ENCODE data around the gene CCNL1. TPM values are rescaled to one million over a fixed set of nuclear protein-coding genes. Genes with fewer than 3 reads are reported as not detected.

CCNL1 gene
- total and polyA plus RNA-seq, 2 donors (not counting 3 experiments of a cell fraction or from before 2014, with no cell fraction given): 119 to 137 TPM

DNA sequence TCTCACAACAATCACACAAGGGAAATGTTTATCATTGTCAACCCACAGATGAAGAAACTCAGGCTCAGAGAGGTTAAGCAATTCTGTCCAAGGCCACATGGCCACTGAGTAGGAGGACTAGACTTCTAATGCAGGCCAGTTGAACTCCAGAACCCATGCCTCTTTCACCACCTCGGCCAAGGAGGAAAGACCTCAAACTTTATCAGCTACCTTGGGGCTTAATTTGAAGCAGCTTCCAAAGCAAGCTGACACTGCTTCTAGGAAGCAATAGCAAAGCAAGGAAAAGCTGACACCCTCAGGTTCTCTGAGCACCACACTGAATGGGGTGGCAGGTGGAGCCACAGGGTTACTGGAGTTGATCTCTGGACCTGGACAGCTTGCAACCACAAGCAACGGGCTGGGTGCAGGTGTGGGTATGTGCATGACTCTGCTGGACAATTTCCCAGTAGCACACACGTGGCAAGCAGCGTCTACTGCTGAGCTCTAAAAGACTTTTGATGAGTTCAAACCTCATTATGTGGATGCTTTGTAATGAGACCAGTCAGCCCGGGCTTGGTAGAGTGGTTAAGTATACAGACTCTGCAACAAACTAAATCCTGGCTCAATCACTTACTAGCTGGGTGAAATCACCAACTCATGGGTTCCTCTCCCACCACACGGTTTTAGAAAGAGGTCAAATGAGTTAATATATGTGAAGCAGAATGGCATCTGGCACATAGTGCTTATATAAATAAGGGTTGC lies 23.1 kb downstream of the CCNL1 start:
- Histone ChIP-seq H2AFZ (ENCODE audit: low read depth, low read length) (no peak overlapping the region), H3K4me3 (replicated peaks in 1 of 3; ENCODE audit: insufficient read depth in 1 of 3, low read depth in 1 of 3, low read length in 3 of 3) (no peak overlapping the region), H3K27ac (ENCODE audit: insufficient read depth, low read depth, low read length) (no peak overlapping the region), H3K9ac (replicated peaks; ENCODE audit: extremely low read depth, insufficient read depth, low read length) (no peak overlapping the region), H3K4me2 (ENCODE audit: insufficient read depth, low read length) (no peak overlapping the region), H3K27me3 (ENCODE audit: control insufficient read depth in 2 of 2, insufficient read depth in 2 of 2, low read length in 2 of 2) (no peaks in the 10 kb centered on the region), H3K79me2 (ENCODE audit: control insufficient read depth, insufficient read depth, low read length) (no peaks in the 10 kb centered on the region), H3K4me1 (ENCODE audit: control insufficient read depth, extremely low read depth, insufficient read depth, low read length) (peaks cover 6% of the 10 kb centered on the region), H3K9me1 (replicated peaks; ENCODE audit: control insufficient read depth, extremely low read depth, insufficient read depth, low read length) (no peaks in the 10 kb centered on the region), H4K20me1 (replicated peaks; ENCODE audit: control insufficient read depth, extremely low read depth, insufficient read depth, low read length) (no peaks in the 10 kb centered on the region), H3K36me3 (ENCODE audit: control insufficient read depth in 2 of 2, extremely low read depth in 1 of 2, insufficient read depth in 2 of 2, low read length in 2 of 2) (no peaks in the 10 kb centered on the region), H3K9me3 (replicated peaks; ENCODE audit: control insufficient read depth, insufficient read depth, low read length) (no peaks in the 10 kb centered on the region)
- TF ChIP-seq MYC (IDR thresholded peaks at IDR 0.05; ENCODE audit: low read depth, low read length) (no peak), GATA2 (IDR thresholded peaks at IDR 0.05; ENCODE audit: insufficient read depth, insufficient read length, low read depth, low read length) (no peak)
- CTCF ChIA-PET: interaction anchor here (0.6 to 4.7 kb wide), 47 partner anchors 10 to 1141 kb away, joined by 3 to 83 read pairs (median 4); partner anchors contain the start of gene SSR3
- no TSS peak for BruUV-seq (replicated peaks)
- DNase-seq (ENCODE audit: low read depth, low spot score): no peak
- no peak for FAIRE-seq
- POLR2A ChIA-PET: no interaction called here
- intact Hi-C loops (cut with micrococcal nuclease) (loop anchor here (1.0 to 5.0 kb wide), 5 partner anchors 56 to 1140 kb away; no protein-coding TSS in a partner anchor), dilution Hi-C loops (cut with MboI; ENCODE audit: extremely low pct_ligation_motif_present, low sequenced_read_pairs) (loop anchor here (25.0 kb wide), 1 partner anchor 450 kb away; no protein-coding TSS in a partner anchor)

DNA sequence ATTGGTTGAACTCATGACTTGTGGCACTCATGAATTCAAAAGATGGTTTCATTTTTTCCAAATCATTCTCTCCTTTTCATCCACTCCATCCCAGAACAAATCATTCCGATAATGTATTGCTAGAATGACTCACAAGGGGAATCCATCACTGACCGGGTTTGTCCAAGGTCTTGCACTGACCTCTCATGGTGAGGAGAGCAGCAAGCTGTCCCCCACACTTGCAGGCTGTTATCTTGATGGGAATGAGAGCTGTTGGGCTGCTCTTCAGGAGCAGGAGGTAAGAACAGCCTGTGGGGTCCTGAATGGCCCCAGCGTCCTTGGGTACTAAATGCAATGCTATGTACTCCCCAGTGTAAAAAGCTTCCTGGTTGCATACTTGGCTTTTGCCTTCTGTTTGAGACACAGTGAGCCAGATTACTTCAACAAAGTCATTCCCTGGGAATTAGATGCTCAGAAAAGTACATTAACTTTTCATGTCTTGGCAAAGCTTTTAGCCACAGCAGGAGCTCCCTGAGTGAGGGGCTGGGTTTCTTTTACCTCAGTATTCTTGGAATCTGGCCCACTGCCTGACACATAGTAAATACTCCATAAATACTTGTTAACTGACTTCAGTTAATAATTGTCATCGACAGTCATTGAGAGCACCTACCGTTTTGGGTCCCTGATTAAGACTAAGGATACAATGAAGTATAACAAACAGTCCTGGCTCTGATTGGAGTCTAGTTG lies 24.1 kb downstream of the CCNL1 start:
- ChIA-PET POLR2A (no interaction called here), CTCF (interaction anchor here (1.1 to 4.7 kb wide), 9 partner anchors 48 to 1092 kb away, joined by 3 to 83 read pairs (median 17); no protein-coding TSS in a partner anchor)
- Histone ChIP-seq H3K4me3 (replicated peaks in 1 of 3; ENCODE audit: insufficient read depth in 1 of 3, low read depth in 1 of 3, low read length in 3 of 3) (no peak overlapping the region), H2AFZ (ENCODE audit: low read depth, low read length) (no peak overlapping the region), H3K4me2 (ENCODE audit: insufficient read depth, low read length) (no peak overlapping the region), H3K36me3 (ENCODE audit: control insufficient read depth in 2 of 2, extremely low read depth in 1 of 2, insufficient read depth in 2 of 2, low read length in 2 of 2) (no peaks in the 10 kb centered on the region), H3K9me3 (replicated peaks; ENCODE audit: control insufficient read depth, insufficient read depth, low read length) (no peaks in the 10 kb centered on the region), H3K27me3 (ENCODE audit: control insufficient read depth in 2 of 2, insufficient read depth in 2 of 2, low read length in 2 of 2) (no peaks in the 10 kb centered on the region), H3K9ac (replicated peaks; ENCODE audit: extremely low read depth, insufficient read depth, low read length) (no peak overlapping the region), H3K79me2 (ENCODE audit: control insufficient read depth, insufficient read depth, low read length) (no peaks in the 10 kb centered on the region), H3K9me1 (replicated peaks; ENCODE audit: control insufficient read depth, extremely low read depth, insufficient read depth, low read length) (no peaks in the 10 kb centered on the region), H3K27ac (ENCODE audit: insufficient read depth, low read depth, low read length) (no peak overlapping the region), H3K4me1 (ENCODE audit: control insufficient read depth, extremely low read depth, insufficient read depth, low read length) (peaks cover 11% of the 10 kb centered on the region), H4K20me1 (replicated peaks; ENCODE audit: control insufficient read depth, extremely low read depth, insufficient read depth, low read length) (no peaks in the 10 kb centered on the region)
- TF ChIP-seq EZH2 (IDR thresholded peaks at IDR 0.05; ENCODE audit: borderline replicate concordance, low read depth, low read length, severe bottlenecking): no peak
- TF ChIP-seq CTCF (IDR thresholded peaks at IDR 0.05; ENCODE audit: extremely low read depth in 1 of 2, insufficient read depth in 1 of 2, low read depth in 1 of 2, low read length in 2 of 2): no peak
- TF ChIP-seq POLR2A (IDR thresholded peaks at IDR 0.05; ENCODE audit: low read depth, low read length): no peak
- no peak for TF ChIP-seq POLR2AphosphoS5 (IDR thresholded peaks at IDR 0.05; ENCODE audit: insufficient read depth, low read depth, low read length)
- TF ChIP-seq FOS (IDR thresholded peaks at IDR 0.05; ENCODE audit: borderline replicate concordance, insufficient read depth, low read length): peak; percentile 15
- dilution Hi-C loops (cut with MboI; ENCODE audit: extremely low pct_ligation_motif_present, low sequenced_read_pairs) (loop anchor here (25.0 kb wide), 1 partner anchor 449 kb away; no protein-coding TSS in a partner anchor), intact Hi-C loops (cut with micrococcal nuclease) (loop anchor here (2.0 to 5.0 kb wide), 3 partner anchors 601 to 1139 kb away; no protein-coding TSS in a partner anchor)
- DNase-seq (ENCODE audit: low read depth, low spot score) (no peak), FAIRE-seq (no peak)
- BruUV-seq (replicated peaks): no TSS peak

All from endothelial cell of umbilical vein (primary cell).